Lower leg skin (tissue), 4 donors: ENCODE data around the gene ESPL1. TPM values are rescaled to one million over a fixed set of nuclear protein-coding genes. Genes with fewer than 3 reads are reported as not detected.
A peak's percentile ranks its signal among the peaks of the same experiment; 100 is the strongest.

Experiments used
- DNase-seq, 2 donors: peaks; one replicate each; pipeline ENCODE4 v3.0.0-alpha.2; 2019; ENCODE audit warnings: low spot score in 2 of 2
- H3K4me3 ChIP-seq: fragments of 200-600 bp; sonication (generic); 2 replicates; pipeline ENCODE4 v1.5.1; 2017; ENCODE audit warnings: mild to moderate bottlenecking, low read depth; ENCODE audit not compliant: poor library complexity, severe bottlenecking
- POLR2A ChIP-seq, 2 donors: fragments of 450-650 bp; IDR thresholded peaks; one replicate each; pipeline ENCODE4 v1.6.1; 2016 to 2017; ENCODE audit warnings: antibody characterized with exemption in 2 of 2, mild to moderate bottlenecking in 1 of 2, moderate library complexity in 1 of 2
- whole genome bisulfite sequencing, 2 donors: methylation state at CpG; one replicate each; pipeline ENCODE4 v1.1.5; 2018; 5-methylcytosine and 5-hydroxymethylcytosine counted together
- intact Hi-C: fragments of 100-400 bp; cut with DNase I; formaldehyde crosslinking; loops from one replicate; pipeline ENCODE4 v1.15.0; 2023; ENCODE audit warnings: low total_unique reads
- total RNA-seq, 4 donors: library from RNA; depleted of rRNA; stranded (reverse); fragments of >200 nt; gene quantifications; one replicate each; pipeline ENCODE4 v1.1.0, GENCODE V29; 2016
- TF ChIP-seq, protein P1 (sequence below), 3 donors: fragments of 450-650 bp; IDR thresholded peaks; one replicate each; pipeline ENCODE4 v1.5.1; 2016; ENCODE audit warnings: antibody characterized with exemption in 3 of 3, mild to moderate bottlenecking in 3 of 3, moderate library complexity in 2 of 3

ESPL1 gene
- 10 to 100 TPM in 1 of 4 donors, 1 to 10 TPM in 3; 4.7 to 13.6 (median 5.8) TPM for total RNA-seq

DNA sequence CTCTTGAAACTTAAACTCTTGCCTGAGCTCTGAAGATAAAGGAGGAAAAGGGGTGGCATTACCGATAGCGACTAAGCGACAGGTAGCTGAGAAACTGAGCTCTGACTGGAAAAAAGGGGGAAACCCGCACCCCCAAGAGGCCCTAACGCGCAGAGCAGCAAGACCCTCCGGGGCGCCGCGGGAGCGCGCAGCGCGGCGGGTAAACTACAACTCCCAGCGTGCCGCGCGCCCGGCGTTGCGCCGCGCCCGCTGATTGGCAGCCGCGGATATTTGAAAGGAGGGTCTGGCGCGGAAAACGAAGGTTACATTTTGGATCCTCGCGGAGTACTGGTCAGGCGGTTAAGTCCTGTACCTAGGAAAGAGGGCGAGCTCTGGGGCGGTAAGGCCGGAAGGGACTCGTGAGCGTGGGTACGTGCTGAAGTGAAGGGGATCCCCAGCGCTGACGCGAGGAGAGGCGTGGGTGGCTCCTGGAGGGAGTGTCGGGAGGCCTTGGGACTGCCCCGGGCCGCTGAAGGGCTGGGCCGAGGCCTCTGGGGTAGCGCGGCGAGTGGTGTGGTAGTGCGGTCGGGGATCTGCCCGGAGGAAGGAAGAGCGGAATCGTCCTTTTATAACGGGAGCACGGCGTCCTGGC, at the start of gene ESPL1:
Gene ESPL1, plus strand, starts transcription at position 301 of the 631 bp plus-strand sequence. CDS start 468 bp downstream, outside the sequence.
- peak; percentile 46 to 93 for DNase-seq

DNA sequence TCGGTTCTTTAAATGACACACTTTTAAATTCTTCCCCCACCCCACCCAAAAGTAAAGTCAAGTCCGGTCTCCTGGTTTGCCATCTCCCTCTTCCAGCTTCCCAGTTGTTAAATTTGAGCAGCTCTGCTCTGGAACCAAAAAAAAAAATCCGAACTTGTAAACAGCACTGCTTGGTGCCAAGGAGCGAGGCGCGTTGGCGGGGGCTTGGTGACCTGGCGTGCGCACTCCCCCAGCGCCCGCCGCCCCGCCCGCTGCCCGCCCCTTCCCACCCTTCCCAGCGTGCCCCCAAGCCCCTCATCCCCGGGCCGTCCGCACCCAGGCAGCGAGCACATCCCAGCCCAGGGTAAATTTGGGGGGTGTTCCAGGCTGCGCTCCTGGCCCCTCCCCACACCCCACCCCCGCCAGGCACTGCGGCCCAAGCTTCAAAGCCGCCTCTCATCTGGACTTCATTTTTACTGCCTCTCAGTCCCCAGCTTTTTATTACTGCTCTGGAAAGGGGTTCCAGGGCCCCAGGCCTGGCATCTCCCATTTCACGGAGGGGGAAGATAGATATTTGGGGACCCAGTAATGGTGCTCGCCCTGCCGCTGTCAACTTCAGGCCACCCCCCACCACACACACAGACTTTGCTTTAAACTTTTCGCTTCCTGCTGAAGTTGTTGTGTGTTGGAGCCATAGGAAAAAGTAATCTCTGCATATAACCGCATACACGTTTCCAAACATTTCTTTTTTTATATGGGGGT, 49.4 kb upstream of the ESPL1 start:
- intact Hi-C loops, result no loop called here
- 15 to 17% methylated on average over 28 to 30 of the region's 30 CpGs for WGBS, 2 donors
- TF ChIP-seq, protein P1, sequence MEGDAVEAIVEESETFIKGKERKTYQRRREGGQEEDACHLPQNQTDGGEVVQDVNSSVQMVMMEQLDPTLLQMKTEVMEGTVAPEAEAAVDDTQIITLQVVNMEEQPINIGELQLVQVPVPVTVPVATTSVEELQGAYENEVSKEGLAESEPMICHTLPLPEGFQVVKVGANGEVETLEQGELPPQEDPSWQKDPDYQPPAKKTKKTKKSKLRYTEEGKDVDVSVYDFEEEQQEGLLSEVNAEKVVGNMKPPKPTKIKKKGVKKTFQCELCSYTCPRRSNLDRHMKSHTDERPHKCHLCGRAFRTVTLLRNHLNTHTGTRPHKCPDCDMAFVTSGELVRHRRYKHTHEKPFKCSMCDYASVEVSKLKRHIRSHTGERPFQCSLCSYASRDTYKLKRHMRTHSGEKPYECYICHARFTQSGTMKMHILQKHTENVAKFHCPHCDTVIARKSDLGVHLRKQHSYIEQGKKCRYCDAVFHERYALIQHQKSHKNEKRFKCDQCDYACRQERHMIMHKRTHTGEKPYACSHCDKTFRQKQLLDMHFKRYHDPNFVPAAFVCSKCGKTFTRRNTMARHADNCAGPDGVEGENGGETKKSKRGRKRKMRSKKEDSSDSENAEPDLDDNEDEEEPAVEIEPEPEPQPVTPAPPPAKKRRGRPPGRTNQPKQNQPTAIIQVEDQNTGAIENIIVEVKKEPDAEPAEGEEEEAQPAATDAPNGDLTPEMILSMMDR (IDR thresholded peaks at IDR 0.05), result no peak
- no peak for TF ChIP-seq POLR2A (IDR thresholded peaks at IDR 0.05)
- H3K4me3 ChIP-seq, result peak overlapping the region; percentile 38
- no peak for DNase-seq

More for the DNA sequence above, at the start of gene ESPL1:
- 0% methylated on average over 45 to 58 of the region's 58 CpGs for WGBS, 2 donors
- H3K4me3 ChIP-seq, result peak within 1 kb of the TSS; percentile 60
- intact Hi-C loops, result no loop called here
- TF ChIP-seq, protein P1 (IDR thresholded peaks at IDR 0.05), result no peak
- no peak for TF ChIP-seq POLR2A (IDR thresholded peaks at IDR 0.05)

DNA sequence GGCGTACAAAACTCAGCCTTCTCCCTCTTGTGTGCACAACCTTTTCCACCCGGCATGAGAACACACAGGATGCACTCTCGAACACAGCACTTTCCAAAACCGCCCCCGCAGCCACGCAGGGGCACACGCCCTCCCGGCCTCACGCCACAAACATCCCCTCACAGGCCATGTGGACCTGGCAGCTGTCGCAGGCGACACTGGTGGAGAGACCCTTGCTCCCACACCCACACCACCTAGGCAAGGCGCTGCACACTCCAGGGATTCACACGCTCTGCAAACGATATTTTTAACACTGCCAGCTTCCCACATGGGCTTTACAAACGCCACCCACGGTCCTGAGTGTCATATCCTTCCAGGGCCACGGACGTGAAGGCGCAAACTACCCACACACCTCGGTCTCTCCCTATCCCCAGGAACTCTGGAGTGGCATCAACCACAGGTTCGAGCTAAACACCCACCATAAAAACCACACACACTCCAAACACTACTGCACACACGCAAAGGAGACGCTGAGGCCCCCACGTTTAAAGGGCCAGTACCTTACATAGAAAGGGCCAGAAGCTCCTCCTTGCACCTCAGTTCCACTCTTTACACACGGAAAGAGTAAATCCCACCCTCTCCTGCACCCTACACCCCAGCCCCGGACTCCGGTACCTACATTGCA, 48.7 kb upstream of the ESPL1 start:
- WGBS, 2 donors, result 3 to 5% methylated on average over 27 of the region's 27 CpGs
- intact Hi-C loops, result no loop called here
- peak overlapping the region; percentile 38 for H3K4me3 ChIP-seq
- TF ChIP-seq POLR2A (IDR thresholded peaks at IDR 0.05), result no peak
- TF ChIP-seq, protein P1 (IDR thresholded peaks at IDR 0.05), result no peak
- DNase-seq, result no peak

DNA sequence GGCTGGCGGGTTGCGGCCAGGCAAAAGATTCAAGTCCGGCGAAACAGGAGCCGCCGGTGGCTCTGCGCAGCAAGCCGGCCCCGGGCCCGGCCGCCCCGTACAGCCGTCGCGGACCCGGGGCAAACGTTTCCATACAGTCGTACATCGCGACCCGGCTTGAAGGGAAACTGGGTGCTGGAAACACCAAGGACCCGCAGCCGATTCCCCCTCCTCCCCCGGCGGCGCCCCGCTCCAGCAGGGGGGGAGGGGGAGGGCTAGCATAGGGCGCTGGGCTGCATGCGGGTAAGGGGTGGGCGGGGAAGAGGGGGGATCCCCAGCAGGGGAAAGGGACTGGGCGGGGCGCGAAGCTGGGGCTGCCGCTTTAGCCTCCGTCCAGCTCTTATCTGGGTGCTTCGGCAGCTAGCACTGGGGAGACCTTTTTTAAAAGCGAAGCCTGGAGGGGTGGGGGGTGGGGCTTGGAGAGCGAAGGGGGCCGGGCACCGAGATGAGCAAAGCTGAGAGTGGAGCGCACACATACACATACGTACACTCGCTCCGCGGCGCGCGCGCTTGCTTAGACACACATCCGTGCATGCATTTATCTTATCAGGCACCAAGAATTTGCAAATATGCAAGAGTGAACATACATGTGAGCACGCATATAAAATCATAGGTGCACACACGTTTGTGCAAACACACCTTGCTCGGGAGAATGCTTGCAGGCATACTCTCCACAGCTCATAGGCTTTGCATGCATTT, 48.0 kb upstream of the ESPL1 start:
- no peak for TF ChIP-seq POLR2A (IDR thresholded peaks at IDR 0.05)
- TF ChIP-seq, protein P1 (IDR thresholded peaks at IDR 0.05), result no peak
- H3K4me3 ChIP-seq, result peak overlapping the region; percentile 38
- intact Hi-C loops, result no loop called here
- DNase-seq, result no peak
- 1% methylated on average over 41 to 45 of the region's 53 CpGs for WGBS, 2 donors

DNA sequence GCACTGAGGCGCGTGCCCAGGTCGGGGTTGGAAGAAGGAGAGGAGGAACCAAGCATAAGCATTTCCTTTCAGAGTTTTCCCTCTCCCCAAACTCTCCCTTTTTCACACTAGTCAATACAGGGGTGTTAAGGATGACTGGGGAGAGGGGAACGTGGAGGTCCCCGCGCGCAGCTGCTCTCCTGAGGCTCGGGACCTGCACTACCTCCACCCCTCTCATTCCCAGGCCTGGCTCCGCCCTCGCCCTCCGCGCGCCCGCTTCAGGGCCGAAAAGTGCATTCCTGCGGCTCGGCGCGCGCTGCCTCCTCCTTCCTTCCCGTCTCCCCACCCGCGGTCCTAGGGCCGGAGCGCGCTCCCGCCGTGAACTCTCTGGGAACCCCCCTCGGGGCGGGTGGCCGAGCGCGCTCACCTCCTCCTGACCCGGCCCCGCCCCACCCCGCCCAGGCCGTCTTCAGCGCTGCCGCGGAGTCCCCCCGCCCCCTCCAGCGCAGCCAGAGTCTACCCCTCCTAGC, 47.4 kb upstream of the ESPL1 start:
- no peak for TF ChIP-seq POLR2A (IDR thresholded peaks at IDR 0.05)
- TF ChIP-seq, protein P1 (IDR thresholded peaks at IDR 0.05), result no peak
- DNase-seq, result peak; percentile 82 to 97
- peak overlapping the region; percentile 41 for H3K4me3 ChIP-seq
- intact Hi-C loops, result no loop called here
- 0% methylated on average over 30 to 34 of the region's 42 CpGs for WGBS, 2 donors
